Stimulated activated naive CD8-positive, alpha-beta T cell treated with anti-CD3 and anti-CD28 coated beads, Interleukin-15, Interleukin-2, amounts not matched to agents 100 ng/mL and 50 ng/mL, for 24 hours (primary cell): ENCODE results near the gene ZBTB12.
"Not testable (repeated sequence)": the region's sequence is repeated elsewhere in the genome, so short reads cannot be mapped to it uniquely, and the experiment has no call there.

Experiments used
- H3K27ac Mint-ChIP-seq: one replicate; pipeline ENCODE4 v1.8.0; 2021; ENCODE audit warnings: mild to moderate bottlenecking, mixed read lengths
- H3K27me3 Mint-ChIP-seq: one replicate; pipeline ENCODE4 v1.8.0; 2021; ENCODE audit warnings: mixed read lengths
- H3K36me3 Mint-ChIP-seq: one replicate; pipeline ENCODE4 v1.8.0; 2021; ENCODE audit warnings: low read depth, mixed read lengths
- H3K4me1 Mint-ChIP-seq: one replicate; pipeline ENCODE4 v1.8.0; 2021; ENCODE audit warnings: low read depth, mixed read lengths
- H3K4me3 Mint-ChIP-seq: one replicate; pipeline ENCODE4 v1.8.0; 2021; ENCODE audit warnings: mild to moderate bottlenecking, mixed read lengths
- H3K9me3 Mint-ChIP-seq: one replicate; pipeline ENCODE4 v1.8.0; 2021; ENCODE audit warnings: mixed read lengths

The ZBTB12 gene

DNA sequence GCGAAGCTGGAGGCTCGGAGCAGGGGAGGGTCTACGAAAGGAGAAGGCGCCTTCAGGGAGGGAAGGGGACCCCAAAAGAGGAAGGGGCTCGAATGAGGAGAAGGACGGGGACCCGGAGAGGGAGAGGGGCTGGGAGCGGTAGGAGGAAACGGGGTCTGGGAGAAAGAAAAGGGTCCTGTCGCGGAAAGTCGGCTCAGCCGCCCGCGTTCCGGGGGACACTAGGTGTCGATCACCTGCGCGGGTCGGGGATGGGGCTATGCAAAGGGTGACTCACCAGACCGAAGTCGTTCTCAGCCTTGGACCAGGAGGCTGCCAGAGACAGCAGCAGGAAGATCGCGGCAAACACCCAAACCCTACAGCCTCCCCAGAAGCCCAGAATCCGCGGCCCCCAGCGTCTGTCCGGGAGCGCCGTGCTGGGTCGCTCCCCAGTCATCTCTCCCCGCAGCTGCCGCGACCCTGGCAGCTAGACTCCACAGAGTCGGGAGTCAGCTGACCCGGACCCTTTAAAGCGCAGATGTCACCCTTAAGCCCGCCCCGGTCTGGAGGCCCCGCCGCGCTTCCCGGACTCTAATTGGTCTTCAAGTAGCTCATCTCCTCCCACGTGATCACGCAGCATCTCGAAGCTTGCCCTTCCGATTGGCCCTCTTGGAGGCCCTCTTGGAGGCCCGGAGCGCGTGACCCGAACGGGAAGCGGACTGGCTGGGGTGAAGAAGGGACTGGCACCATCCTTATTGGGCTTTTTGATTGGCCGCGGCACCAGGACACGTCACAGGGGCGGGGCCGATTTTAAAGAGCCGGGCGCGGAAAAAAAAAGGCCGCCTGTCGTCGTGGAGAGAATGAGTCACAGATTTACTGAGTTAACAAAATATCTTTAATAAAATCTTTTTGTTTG is 39.3 kb downstream of the ZBTB12 start, which contains the start of gene NEU1:
TSS of gene NEU1 (minus strand) at position 478 of the 892 bp plus-strand sequence. CDS start at position 433, 45 bp downstream.
- no peaks in the 10 kb centered on the region for H3K27me3 Mint-ChIP-seq
- H3K36me3 Mint-ChIP-seq = peaks cover 17% of the 10 kb centered on the region

GRCh38 chr6:31861919-31862343 is 40.0 kb downstream of the ZBTB12 start:
- Mint-ChIP-seq H3K36me3 (peaks cover 23% of the 10 kb centered on the region), H3K27me3 (no peaks in the 10 kb centered on the region), H3K9me3 (no peaks in the 10 kb centered on the region), H3K4me3 (peak overlapping the region; percentile 88), H3K27ac (peak overlapping the region; percentile 94), H3K4me1 (peaks cover 31% of the 10 kb centered on the region)

More for the DNA sequence above, 39.3 kb downstream of the ZBTB12 start, which contains the start of gene NEU1:
- Mint-ChIP-seq H3K4me1 (peaks cover 31% of the 10 kb centered on the region), H3K4me3 (peak within 1 kb of the TSS; percentile 88), H3K27ac (peak within 1 kb of the TSS; percentile 94), H3K9me3 (no peaks in the 10 kb centered on the region)

DNA sequence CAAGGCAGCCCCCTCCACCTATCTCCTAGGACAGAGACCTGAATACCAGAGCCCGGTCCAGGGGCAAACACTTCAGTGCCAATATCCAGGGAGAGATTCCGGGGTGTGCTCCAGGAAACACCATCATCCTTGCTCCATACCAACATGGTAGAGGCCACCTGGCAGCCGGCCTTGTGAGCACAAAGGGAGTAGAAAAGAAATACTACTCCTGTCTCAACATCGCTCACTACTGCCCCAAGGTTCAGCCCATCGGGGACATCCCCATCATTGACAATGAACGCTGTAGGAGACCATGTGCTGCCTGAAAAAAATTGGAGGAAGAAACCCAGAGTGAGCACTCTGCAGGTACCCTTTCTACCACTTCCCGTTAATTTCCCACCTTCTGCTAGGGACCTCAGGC is 40.7 kb downstream of the ZBTB12 start:
- Mint-ChIP-seq H3K36me3 (peaks cover 25% of the 10 kb centered on the region), H3K27ac (no peak overlapping the region), H3K4me3 (peak overlapping the region; percentile 88), H3K27me3 (no peaks in the 10 kb centered on the region), H3K4me1 (peaks cover 31% of the 10 kb centered on the region), H3K9me3 (no peaks in the 10 kb centered on the region)

GRCh38 chr6:31860349-31860748 is 41.5 kb downstream of the ZBTB12 start:
- no peaks in the 10 kb centered on the region for H3K27me3 Mint-ChIP-seq
- peaks cover 25% of the 10 kb centered on the region for H3K36me3 Mint-ChIP-seq
- H3K27ac Mint-ChIP-seq = peak overlapping the region; percentile 21
- H3K9me3 Mint-ChIP-seq = no peaks in the 10 kb centered on the region
- H3K4me1 Mint-ChIP-seq = peaks cover 31% of the 10 kb centered on the region
- H3K4me3 Mint-ChIP-seq = no peak overlapping the region

DNA sequence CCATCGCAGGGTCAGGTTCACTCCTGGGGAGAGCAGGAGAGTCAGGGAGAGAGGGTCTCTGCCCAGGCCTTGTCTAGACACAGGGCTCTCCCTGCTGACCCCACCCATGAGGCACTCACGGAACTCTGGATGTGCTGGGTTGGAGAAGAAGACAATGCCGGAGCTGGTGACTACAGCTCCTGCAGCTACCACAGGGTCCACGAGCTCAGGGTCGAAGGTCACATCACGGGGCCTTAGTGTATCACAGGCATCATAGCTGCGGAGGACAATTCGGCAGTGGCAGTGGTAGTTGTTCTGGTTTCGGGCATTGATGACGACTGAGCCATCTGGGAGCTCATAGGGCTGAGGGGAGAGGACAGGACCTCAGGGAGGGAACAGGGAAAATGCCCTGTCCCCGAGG is 42.0 kb downstream of the ZBTB12 start:
- Mint-ChIP-seq H3K4me1 (peaks cover 27% of the 10 kb centered on the region), H3K27me3 (no peaks in the 10 kb centered on the region), H3K27ac (peak overlapping the region; percentile 21), H3K4me3 (no peak overlapping the region), H3K9me3 (no peaks in the 10 kb centered on the region), H3K36me3 (peaks cover 25% of the 10 kb centered on the region)

GRCh38 chr6:31858707-31859106 is 43.2 kb downstream of the ZBTB12 start:
- Mint-ChIP-seq H3K27me3 (no peaks in the 10 kb centered on the region), H3K9me3 (no peaks in the 10 kb centered on the region), H3K36me3 (peaks cover 25% of the 10 kb centered on the region), H3K4me1 (peaks cover 16% of the 10 kb centered on the region), H3K27ac (no peak overlapping the region), H3K4me3 (no peak overlapping the region)

DNA sequence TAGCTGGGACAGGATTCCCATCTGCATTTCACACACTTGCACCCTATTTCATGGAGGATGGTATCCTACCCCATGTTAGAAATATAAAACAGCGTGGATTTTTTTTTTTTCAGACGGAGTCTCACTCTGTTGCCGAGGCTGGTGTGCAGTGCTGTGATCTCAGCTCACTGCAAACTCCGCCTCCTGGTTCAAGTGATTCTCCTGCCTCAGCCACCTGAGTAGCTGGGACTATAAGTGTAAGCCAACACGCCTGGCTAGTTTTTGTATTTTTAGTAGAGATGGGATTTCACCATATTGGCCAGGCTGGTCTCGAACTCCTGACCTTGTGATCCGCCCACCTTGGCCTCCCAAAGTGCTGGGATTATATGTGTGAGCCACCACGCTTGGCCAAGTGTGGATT is 44.1 kb downstream of the ZBTB12 start:
- not testable (repeated sequence) for H3K9me3 Mint-ChIP-seq, H3K4me3 Mint-ChIP-seq, H3K27ac Mint-ChIP-seq, H3K27me3 Mint-ChIP-seq
- peaks cover 23% of the 10 kb centered on the region for H3K36me3 Mint-ChIP-seq
- peaks cover 11% of the 10 kb centered on the region for H3K4me1 Mint-ChIP-seq

DNA sequence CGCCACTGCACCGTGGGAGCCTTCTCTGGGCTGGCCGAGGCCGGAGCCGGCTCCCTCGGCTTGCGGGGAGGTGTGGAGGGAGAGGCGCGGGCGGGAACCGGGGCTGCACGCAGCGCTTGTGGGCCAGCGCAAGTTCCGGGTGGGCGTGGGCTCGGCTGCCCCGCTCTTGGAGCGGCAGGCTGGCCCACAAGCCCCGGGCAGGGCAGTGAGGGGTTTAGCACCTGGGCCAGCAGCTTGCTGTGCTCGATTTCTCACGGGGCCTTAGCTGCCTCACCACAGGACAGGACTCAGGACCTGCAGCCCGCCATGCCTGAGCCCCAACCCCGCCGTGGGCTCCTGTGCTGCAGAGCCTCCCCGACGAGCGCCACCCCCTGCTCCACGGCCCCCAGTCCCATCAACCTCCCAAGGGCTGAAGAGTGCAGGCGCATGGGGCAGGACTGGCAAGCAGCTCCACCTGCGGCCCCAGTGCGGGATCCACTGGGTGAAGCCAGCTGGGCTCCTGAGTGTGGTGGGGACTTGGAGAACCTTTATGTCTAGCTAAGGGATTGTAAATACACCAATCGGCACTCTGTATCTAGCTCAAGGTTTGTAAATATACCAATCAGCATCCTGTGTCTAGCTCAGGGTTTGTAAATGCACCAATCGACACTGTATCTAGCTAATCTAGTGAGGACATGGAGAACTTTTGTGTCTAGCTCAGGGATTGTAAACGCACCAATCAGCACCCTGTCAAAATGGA is 49.7 kb downstream of the ZBTB12 start:
- H3K27ac Mint-ChIP-seq, H3K36me3 Mint-ChIP-seq, H3K27me3 Mint-ChIP-seq, H3K4me1 Mint-ChIP-seq, H3K4me3 Mint-ChIP-seq, H3K9me3 Mint-ChIP-seq: not testable (repeated sequence)

GRCh38 chr6:31851485-31851832 is 50.4 kb downstream of the ZBTB12 start:
- Mint-ChIP-seq H3K27me3 (no peaks in the 10 kb centered on the region), H3K4me3 (no peak overlapping the region), H3K36me3 (no peaks in the 10 kb centered on the region), H3K27ac (no peak overlapping the region), H3K9me3 (no peaks in the 10 kb centered on the region), H3K4me1 (no peaks in the 10 kb centered on the region)

DNA sequence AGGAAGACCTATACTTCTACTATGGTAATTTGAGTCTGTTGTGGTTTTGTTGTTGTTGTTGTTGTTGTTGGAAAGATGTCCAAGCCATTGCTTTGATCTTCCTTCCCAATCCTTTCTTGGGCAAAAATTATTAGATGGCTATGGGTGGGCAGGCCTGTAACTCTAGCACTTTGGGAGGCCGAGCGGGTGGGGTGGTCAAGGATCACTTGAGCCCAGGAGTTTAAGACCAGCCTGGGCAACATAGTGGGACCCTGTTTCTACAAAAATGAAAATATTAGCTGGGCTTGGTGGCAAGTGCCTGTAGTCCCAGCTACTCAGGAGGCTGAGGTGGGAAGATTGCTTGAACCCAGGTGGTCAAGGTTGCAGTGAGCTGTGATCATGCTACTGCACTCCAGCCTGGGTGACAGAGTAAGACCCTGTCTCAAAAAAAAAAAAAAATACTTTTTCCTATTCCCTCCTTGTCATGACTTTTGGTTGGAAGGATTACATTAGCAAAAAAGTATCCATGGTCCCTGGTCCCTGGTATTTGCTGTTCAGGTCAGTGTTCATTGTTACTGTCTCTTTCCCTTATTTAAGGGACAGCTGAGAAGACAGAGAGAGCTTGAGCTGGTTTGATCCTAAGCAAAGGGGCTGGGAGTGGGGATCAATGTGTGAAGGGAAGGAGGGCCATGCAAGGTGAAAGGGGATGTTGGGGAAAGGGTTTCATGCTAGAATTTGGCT is 51.0 kb downstream of the ZBTB12 start:
- Mint-ChIP-seq H3K27ac (no peak overlapping the region), H3K36me3 (no peaks in the 10 kb centered on the region), H3K4me1 (no peaks in the 10 kb centered on the region), H3K9me3 (no peaks in the 10 kb centered on the region), H3K4me3 (no peak overlapping the region), H3K27me3 (no peaks in the 10 kb centered on the region)
